Measurements from ENCODE around the gene FAM240B.
A peak's percentile ranks its signal among the peaks of the same experiment; 100 is the strongest.

Gene FAM240B

DNA sequence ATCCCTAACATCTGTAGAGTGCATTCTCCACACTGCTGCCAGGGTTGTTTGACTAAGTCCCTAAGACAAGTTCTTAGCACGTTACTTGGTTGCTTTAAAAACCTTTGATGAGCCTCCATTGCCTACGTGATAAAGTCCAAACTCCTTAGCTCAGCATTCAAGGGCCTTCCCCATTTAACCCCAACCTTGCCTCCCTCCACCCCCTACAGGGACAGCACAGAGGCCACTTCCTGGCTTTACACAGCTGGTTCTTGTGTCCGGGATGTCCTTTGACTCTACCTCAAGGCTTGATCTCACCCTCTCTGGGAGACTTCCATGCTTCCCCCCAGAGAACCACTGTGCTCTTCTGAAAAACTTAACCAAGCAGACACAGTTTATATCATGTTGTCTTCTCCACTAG is 29.4 kb downstream of the FAM240B start:
- Histone ChIP-seq H3K27me3 (peaks cover 0 to 5% of the 10 kb centered on the region in 2 donors), H3K4me3 (no peak overlapping the region), H3K27ac (no peak overlapping the region), H3K4me1 (peaks cover 0 to 7% (median 0%) of the 10 kb centered on the region in 4 donors), H3K36me3 (no peaks in the 10 kb centered on the region), H3K9me3 (no peaks in the 10 kb centered on the region)
- no peak for TF ChIP-seq CTCF (IDR thresholded peaks at IDR 0.05)
- DNase-seq, result no peak
- intact Hi-C loops (cut with DNase I; ENCODE audit: low total_unique reads), result no loop called here

DNA sequence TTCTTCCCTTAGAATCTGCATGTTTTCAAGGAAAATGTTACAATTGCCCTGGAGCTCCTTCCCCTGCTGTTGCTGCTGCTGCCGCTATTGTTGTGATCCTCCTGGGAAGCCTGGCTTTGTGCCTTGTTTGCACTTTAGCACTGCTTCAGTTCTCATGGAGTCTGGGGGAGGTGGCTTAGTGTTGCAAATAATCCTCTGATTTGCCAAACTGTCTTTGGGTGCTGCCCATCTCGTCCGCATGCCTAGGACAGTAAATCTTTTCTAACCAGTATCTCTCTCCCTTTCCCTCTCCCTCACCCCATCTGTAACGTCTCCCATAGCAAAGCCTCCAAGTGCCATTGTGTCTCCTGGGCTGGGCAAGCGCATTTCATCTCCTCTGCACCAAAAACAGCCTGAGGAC is 30.3 kb downstream of the FAM240B start:
- H3K36me3 ChIP-seq, result no peaks in the 10 kb centered on the region
- no peak overlapping the region for H3K4me3 ChIP-seq
- H3K9me3 ChIP-seq, result no peaks in the 10 kb centered on the region
- peaks cover 0 to 7% (median 0%) of the 10 kb centered on the region in 4 donors for H3K4me1 ChIP-seq
- TF ChIP-seq CTCF (IDR thresholded peaks at IDR 0.05), result no peak
- no peak for DNase-seq
- H3K27ac ChIP-seq, result no peak overlapping the region
- intact Hi-C loops (cut with DNase I; ENCODE audit: low total_unique reads), result no loop called here
- H3K27me3 ChIP-seq, result peaks cover 0 to 5% of the 10 kb centered on the region in 2 donors

DNA sequence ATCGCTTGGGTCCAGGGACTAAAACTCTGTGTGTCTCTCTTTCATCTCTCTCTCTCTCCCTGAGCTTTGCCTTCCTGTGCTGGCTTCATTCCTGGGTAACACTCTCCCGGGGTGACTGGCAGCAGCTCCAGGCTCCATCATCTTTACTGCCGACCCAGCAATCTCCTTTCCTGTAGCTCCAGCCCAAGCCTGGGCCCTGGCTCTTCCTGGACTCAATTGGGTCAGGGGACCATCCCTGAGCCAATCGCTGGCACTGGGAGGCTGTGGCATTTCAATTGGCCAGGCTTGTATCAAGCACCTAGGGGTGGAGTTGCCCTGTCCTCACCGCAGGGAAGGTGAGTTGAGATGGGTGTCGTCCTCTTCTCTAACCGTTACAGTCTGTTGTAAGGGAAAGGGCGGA is 31.9 kb downstream of the FAM240B start:
- H3K4me3 ChIP-seq, result no peak overlapping the region
- H3K27me3 ChIP-seq, result no peaks in the 10 kb centered on the region
- no peaks in the 10 kb centered on the region for H3K36me3 ChIP-seq
- no peak for TF ChIP-seq CTCF (IDR thresholded peaks at IDR 0.05)
- peaks cover 0 to 7% (median 0%) of the 10 kb centered on the region in 4 donors for H3K4me1 ChIP-seq
- DNase-seq, result no peak
- H3K9me3 ChIP-seq, result no peaks in the 10 kb centered on the region
- no peak overlapping the region for H3K27ac ChIP-seq
- intact Hi-C loops (cut with DNase I; ENCODE audit: low total_unique reads), result no loop called here

- Histone ChIP-seq H3K36me3 (no peaks in the 10 kb centered on the region), H3K27ac (no peak overlapping the region), H3K4me3 (peak overlapping the region; percentile 5 to 12), H3K9me3 (no peaks in the 10 kb centered on the region), H3K4me1 (peaks cover 0 to 7% (median 0%) of the 10 kb centered on the region in 4 donors), H3K27me3 (no peaks in the 10 kb centered on the region)
- intact Hi-C loops (cut with DNase I; ENCODE audit: low total_unique reads), result no loop called here
- no peak for TF ChIP-seq CTCF (IDR thresholded peaks at IDR 0.05)
- DNase-seq, result no peak
These were observed 32.5 kb downstream of the FAM240B start for GRCh38 chr9:38687389-38687842.

DNA sequence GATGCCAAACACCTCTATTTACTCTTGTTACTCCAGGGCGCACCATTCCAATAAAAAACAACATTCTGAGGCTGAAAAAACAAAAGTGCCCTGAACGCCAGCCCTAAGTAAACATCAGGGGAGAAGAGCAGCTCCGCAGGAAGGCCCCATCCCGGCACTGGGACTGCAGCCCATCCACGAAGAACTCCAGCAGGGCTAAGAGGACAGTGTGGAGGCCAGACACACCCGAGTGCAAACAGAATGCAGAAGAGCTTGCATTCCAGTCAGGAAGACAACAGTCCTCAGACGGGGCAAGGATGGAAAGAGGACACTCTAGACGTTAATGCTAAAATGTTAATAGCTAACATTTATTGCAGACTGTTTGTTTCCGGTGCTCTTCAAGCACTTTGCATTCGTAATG is 33.0 kb downstream of the FAM240B start:
- Histone ChIP-seq H3K36me3 (no peaks in the 10 kb centered on the region), H3K9me3 (no peaks in the 10 kb centered on the region), H3K27me3 (no peaks in the 10 kb centered on the region), H3K4me3 (peak overlapping the region; percentile 5 to 12), H3K4me1 (peaks cover 0 to 7% (median 0%) of the 10 kb centered on the region in 4 donors), H3K27ac (no peak overlapping the region)
- no peak for DNase-seq
- intact Hi-C loops (cut with DNase I; ENCODE audit: low total_unique reads), result no loop called here
- TF ChIP-seq CTCF (IDR thresholded peaks at IDR 0.05), result no peak

- Histone ChIP-seq H3K4me1 (peaks cover 0 to 7% (median 0%) of the 10 kb centered on the region in 4 donors), H3K27ac (no peak overlapping the region), H3K27me3 (no peaks in the 10 kb centered on the region), H3K4me3 (no peak overlapping the region), H3K9me3 (no peaks in the 10 kb centered on the region), H3K36me3 (no peaks in the 10 kb centered on the region)
- no peak for DNase-seq
- intact Hi-C loops (cut with DNase I; ENCODE audit: low total_unique reads), result no loop called here
- no peak for TF ChIP-seq CTCF (IDR thresholded peaks at IDR 0.05)
These were observed 34.4 kb downstream of the FAM240B start for GRCh38 chr9:38685535-38685934.
